ENCODE results near the gene GGA3. TPM values are rescaled to one million over a fixed set of nuclear protein-coding genes. Genes with fewer than 3 reads are reported as not detected.
"Not testable (repeated sequence)": the region's sequence is repeated elsewhere in the genome, so short reads cannot be mapped to it uniquely, and the experiment has no call there.

Gene GGA3
- total RNA-seq, 2 donors from 2014 or later: 18.5 to 23.7 TPM

DNA sequence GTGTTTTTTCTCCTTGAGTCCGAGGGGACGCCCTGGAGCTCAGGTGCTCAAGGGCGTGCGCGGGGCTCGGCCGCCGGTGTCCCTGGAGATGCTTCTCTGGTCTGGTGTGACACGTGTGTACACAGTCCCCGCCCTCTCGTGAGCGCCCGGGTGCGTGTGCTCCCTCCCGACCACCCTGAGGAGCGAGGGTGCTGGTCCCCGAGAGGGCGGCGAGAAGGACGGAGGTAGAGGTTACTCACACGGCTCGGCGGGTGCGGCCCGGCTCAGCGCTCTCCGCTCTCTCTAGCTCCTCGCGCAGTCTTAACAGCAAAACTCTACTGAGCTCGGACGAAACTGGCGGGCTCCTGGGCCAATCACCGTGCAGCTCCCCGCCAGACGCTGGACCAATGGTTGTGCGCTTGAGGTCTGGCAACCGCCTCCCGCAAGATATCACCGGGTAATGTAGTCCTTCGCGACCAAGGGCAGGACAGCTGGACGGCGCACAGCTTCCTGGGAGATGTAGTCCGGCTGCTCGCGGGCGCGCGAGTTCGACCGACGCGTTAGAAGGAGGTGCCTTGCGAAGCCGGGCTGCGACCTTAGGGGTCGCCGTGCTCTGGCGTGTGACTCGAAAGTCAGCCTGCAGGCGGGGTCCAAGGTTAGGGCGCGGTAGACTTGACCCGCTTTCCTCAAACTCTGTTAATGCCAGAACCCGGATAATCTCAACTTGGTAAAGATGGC, 27.9 kb upstream of the GGA3 start, which contains the start of gene SLC25A19:
SLC25A19 (minus strand) TSS at position 319 of the 717 bp plus-strand sequence. CDS start 2,669 bp downstream, outside the sequence.
- Histone ChIP-seq H3K4me3 (peak within 1 kb of the TSS; percentile 48 to 85), H3K27ac (peak within 1 kb of the TSS; percentile 89 to 92), H3K9me3 (no peaks in the 10 kb centered on the region), H3K4me1 (peaks cover 0 to 7% of the 10 kb centered on the region in 2 donors), H3K27me3 (no peaks in the 10 kb centered on the region), H3K36me3 (peaks cover 14% of the 10 kb centered on the region)
- TF ChIP-seq, protein P1, sequence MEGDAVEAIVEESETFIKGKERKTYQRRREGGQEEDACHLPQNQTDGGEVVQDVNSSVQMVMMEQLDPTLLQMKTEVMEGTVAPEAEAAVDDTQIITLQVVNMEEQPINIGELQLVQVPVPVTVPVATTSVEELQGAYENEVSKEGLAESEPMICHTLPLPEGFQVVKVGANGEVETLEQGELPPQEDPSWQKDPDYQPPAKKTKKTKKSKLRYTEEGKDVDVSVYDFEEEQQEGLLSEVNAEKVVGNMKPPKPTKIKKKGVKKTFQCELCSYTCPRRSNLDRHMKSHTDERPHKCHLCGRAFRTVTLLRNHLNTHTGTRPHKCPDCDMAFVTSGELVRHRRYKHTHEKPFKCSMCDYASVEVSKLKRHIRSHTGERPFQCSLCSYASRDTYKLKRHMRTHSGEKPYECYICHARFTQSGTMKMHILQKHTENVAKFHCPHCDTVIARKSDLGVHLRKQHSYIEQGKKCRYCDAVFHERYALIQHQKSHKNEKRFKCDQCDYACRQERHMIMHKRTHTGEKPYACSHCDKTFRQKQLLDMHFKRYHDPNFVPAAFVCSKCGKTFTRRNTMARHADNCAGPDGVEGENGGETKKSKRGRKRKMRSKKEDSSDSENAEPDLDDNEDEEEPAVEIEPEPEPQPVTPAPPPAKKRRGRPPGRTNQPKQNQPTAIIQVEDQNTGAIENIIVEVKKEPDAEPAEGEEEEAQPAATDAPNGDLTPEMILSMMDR (IDR thresholded peaks at IDR 0.05): no peak
- DNase-seq (ENCODE audit: low spot score): peak; percentile 99

GRCh38 chr17:75288770-75289114, 27.3 kb upstream of the GGA3 start:
- no peaks in the 10 kb centered on the region for H3K27me3 ChIP-seq
- peak overlapping the region; percentile 89 to 92 for H3K27ac ChIP-seq
- no peaks in the 10 kb centered on the region for H3K9me3 ChIP-seq
- peaks cover 14% of the 10 kb centered on the region for H3K36me3 ChIP-seq
- H3K4me3 ChIP-seq: peak overlapping the region; percentile 48 to 85
- DNase-seq (ENCODE audit: low spot score): no peak
- TF ChIP-seq, protein P1 (IDR thresholded peaks at IDR 0.05): no peak
- peaks cover 0 to 7% of the 10 kb centered on the region in 2 donors for H3K4me1 ChIP-seq

- H3K27ac ChIP-seq: peak overlapping the region; percentile 89 to 92
Measured at GRCh38 chr17:75288359-75288758, 27.0 kb upstream of the GGA3 start.

DNA sequence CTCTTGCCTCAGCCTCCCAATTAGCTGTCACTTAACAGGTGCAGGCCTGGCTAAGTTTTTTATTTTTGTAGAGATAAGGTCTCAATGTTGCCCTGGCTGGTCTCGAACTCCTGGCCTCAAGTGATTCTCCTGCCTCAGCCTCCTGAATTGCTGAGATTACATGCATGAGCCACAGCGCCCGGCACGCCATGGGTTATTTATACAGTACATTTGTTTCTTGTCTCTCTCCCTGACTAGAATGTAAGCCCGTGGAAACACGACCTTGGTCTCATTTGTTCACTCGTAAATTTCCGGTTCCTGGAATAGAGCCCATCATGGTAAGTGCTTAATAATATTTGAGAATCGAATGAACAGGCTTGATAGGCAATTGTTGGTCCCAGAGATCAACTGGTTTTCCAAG, 25.8 kb upstream of the GGA3 start:
- DNase-seq (ENCODE audit: low spot score): no peak
- Histone ChIP-seq H3K27me3 (no peaks in the 10 kb centered on the region), H3K9me3 (no peaks in the 10 kb centered on the region), H3K4me3 (no peak overlapping the region), H3K4me1 (peaks cover 0 to 7% of the 10 kb centered on the region in 2 donors), H3K27ac (no peak overlapping the region), H3K36me3 (peaks cover 20% of the 10 kb centered on the region)
- TF ChIP-seq, protein P1 (IDR thresholded peaks at IDR 0.05): no peak

More at GRCh38 chr17:75288359-75288758, 27.0 kb upstream of the GGA3 start:
- Histone ChIP-seq H3K9me3 (no peaks in the 10 kb centered on the region), H3K4me1 (peaks cover 0 to 7% of the 10 kb centered on the region in 2 donors), H3K27me3 (no peaks in the 10 kb centered on the region), H3K4me3 (peak overlapping the region; percentile 48 to 85), H3K36me3 (peaks cover 14% of the 10 kb centered on the region)
- TF ChIP-seq, protein P1 (IDR thresholded peaks at IDR 0.05): no peak
- no peak for DNase-seq (ENCODE audit: low spot score)

- no peaks in the 10 kb centered on the region for H3K27me3 ChIP-seq
- no peak overlapping the region for H3K4me3 ChIP-seq
- no peak overlapping the region for H3K27ac ChIP-seq
- TF ChIP-seq, protein P1 (IDR thresholded peaks at IDR 0.05): no peak
- peaks cover 24% of the 10 kb centered on the region for H3K36me3 ChIP-seq
- H3K9me3 ChIP-seq: no peaks in the 10 kb centered on the region
- peaks cover 0 to 7% of the 10 kb centered on the region in 2 donors for H3K4me1 ChIP-seq
- DNase-seq (ENCODE audit: low spot score): no peak
Measured at GRCh38 chr17:75285123-75285522, 23.7 kb upstream of the GGA3 start.

DNA sequence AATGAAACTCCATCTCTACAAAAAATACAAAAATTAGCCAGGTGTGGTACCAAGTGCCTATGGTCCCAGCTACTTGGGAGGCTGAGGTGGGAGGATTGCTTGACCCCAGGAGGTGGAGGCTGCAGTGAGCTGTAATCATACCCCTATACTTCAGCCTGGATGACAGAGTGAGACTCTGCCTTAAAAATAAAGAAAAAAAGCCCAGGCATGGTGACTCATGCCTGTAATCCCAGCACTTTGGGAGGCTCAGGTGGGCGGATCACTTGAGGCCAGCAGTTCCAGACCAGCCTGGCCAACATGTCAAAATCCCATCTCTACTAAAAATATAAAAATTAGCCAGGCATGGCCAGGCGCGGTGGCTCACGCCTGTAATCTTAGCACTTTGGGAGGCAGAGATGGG, 18.8 kb upstream of the GGA3 start:
- not testable (repeated sequence) for H3K27me3 ChIP-seq; H3K9me3 ChIP-seq; H3K27ac ChIP-seq; H3K4me1 ChIP-seq; H3K4me3 ChIP-seq; DNase-seq (ENCODE audit: low spot score)
- H3K36me3 ChIP-seq: peaks cover 15% of the 10 kb centered on the region
